ENCODE data around the gene PDCD1LG2. TPM values are rescaled to one million over a fixed set of nuclear protein-coding genes. Genes with fewer than 3 reads are reported as not detected.
"Not testable (repeated sequence)": the region's sequence is repeated elsewhere in the genome, so short reads cannot be mapped to it uniquely, and the experiment has no call there.

Gene PDCD1LG2
- polyA plus RNA-seq, 1 donor, result 0.13 TPM

DNA sequence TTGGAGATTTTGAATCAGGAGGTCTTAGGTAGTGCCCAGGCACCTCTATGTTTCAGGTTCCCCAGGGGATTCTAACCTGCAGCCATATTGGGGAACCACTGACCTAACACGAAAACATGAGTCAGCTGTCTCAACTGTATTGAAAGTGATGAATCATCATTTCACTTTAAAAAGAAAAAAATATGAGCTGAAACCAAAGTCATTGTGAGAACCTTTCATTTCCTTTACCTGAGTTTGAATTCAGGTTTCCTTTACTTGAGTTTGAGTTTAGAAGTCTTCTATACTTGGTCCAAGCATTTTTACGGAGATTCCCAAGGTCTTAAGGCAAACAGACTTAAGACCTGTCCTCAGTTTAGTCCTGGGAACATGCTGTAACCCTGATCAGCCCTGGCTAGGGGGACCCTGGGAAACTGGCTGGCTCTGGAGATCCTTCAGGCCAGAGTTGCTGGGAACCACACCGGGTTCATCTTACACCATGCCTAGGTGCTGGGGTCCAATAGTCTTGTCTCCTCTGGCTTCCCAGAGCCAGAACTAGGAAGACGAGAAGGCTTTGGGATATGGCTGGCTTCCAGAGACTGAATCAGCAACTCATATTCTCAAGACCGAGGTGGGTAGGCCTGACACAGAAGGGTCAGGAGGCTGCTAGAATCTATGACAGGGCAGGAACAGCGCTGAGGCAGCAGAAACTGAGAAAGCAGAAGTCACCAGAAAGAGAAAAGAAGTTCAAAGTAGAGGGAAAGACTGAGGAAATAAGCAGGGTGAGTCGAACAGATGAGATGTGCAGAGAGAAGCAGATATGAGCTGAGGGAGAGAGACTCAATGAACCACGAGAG is 16.4 kb upstream of the PDCD1LG2 start:
- DNase-seq, result no peak

DNA sequence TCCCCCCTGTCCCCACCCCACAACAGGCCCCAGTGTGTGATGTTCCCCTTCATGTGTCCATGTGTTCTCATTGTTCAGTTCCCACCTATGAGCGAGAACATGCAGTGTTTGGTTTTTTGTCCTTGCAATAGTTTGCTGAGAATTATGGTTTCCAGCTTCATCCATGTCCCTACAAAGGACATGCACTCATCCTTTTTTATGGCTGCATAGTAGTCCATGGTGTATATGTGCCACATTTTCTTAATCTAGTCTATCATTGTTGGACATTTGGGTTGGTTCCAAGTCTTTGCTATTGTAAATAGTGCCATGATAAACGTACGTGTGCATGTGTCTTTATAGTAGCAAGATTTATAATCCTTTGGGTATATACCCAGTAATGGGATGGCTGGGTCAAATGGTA is 15.6 kb upstream of the PDCD1LG2 start:
- not testable (repeated sequence) for DNase-seq

DNA sequence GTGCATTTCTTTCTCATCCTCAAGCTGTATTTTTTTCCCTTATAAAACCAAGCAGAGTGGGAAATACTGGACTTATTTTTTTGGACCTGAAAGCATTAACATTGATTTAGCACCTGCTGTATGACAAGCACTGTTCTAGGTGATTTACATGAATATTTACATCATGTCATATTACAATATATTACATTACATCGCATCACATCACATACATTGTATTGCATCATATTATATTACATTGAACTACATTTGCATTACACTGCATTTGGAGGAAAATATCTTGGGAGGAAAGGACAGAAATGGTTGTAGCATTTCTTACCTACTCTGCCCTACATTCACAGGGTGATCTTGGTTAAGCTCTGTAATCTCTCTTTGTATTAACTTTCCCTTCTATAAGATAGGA is 11.2 kb upstream of the PDCD1LG2 start:
- DNase-seq, result no peak

DNA sequence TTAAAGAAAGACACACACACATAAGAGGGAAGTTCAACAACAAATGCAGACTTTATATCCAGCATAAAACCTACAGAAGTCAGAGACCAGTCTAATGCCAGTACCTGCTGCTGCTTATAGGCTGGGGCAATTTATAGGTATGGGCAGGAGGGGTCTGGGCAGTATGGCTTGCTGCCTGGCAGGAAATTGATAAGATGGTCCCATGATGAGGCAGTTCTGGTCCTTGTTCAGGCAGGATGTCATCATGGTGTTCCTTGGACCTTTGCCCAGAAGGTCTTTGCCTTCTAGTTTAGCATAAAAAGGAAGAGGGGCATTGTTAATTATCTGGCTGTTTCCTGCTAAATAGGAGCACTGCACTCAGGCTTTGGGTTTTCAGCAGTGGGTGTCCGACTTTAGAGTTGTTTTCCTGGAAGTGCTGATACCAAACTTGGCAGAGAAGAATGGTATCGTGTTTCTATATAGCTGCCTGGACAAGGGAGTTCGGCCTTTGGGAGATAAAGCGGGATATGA is 10.4 kb upstream of the PDCD1LG2 start:
- peak; percentile 14 for DNase-seq

DNA sequence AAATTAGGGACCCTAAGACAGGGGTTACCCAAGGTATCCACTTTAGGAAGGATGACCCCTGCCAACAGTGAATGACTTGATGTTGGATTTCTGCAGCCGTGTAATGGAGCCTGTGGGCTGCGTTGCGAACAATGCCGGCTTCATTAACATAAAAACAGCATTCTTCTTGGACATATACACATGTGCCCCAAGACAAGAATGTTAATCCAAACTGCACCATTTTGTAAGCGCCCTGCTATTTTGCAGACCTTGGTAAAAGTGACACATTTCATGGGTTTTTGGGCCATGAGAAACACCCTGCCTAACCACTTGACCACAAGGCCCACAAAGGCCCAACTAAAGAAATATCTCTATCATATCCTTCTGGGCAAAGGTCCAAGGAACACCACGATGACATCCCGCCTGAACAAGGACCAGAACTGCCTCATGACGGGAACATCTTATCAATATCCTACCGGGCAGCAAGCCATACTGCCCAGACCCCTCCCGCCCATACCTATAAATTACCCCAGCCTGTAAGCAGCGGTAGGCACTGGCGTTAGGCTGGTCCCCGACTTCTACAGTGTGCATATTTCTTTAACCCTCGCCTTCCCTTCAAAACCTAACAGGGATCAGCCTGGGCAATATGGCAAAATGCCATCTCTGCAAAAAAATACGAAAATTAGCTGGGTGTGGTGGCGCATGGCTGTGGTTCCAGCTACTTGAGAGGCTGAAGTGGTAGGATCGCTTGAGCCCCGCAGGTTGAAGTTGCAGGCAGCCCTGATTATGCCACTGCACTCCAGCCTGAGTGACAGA is 9.7 kb upstream of the PDCD1LG2 start:
- DNase-seq, result no peak

DNA sequence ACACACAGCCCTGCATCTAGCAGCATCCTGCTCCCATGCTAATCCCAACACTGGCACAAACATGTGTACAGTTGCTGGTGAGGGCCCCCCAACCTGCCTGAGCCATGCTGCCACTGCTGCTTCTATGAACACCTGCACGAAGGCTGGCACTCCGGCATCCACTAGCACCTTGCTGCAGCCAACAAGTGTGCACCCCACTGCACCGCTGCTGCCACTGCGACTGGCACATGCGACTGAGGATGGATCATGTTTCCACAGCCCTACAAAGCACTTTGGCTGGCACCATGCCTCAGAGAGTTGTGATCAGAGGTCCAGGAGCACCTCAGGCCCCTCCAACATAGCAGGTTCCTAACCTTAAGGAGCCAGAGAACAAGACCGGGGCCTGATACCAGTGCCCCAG is 7.8 kb upstream of the PDCD1LG2 start:
- no peak for DNase-seq

DNA sequence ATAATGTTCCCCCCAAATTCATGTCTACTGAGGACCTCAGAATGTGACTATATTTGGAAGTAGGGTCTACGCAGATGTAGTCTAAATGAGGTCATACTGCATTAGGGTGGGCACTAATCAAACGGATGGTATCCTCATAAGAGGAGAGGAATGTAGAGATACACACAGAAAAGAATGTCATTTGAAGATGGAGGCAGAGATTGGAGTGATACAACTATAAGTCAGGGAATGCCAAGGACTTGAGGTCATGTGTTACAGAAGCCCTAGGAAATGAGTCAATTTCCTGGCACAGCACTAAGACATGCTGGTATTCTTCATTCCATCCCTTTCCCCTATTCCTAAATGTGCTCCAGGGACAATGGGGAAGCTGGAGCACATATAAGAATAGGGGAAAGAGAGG is 758 bp upstream of the PDCD1LG2 start:
- DNase-seq, result no peak

DNA sequence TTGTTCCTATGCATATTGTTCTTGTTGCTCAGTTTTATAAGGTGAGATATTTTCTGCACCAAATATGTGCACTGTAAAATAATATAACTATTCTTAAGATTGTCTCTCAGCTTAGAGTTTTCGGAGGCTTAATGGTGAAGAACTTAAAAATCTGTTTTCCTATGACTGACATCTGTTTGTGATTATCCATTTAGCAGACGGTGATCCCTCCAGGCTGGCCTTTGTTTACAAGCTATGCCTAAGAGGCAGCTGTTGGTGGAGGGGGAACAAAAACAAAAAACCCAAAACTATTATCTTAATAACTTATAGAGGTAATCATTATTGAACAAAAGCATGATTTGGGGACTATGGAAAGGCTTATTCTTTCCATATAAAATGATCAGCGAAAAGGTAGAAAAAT is 658 bp downstream of the PDCD1LG2 start:
- no peak for DNase-seq

DNA sequence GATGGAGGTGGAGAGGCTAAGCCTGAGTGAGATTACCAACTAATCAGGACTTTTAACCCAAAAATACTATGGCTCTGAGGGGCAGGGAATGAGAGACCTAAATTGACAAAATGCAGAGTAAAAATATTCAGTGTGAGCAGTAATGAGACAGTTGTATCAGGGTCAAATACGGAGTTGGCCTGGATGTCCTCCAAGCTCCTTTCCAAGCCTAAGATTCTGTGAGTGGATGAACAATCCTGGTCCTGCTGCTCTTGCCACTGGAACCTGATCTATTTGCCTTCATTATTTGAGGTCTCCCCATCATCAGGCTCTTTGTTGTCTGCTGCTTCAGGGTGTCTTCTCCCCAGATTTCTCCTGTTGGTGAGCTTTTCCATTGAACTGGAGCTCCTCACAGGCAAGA is 1.1 kb downstream of the PDCD1LG2 start:
- DNase-seq, result no peak

DNA sequence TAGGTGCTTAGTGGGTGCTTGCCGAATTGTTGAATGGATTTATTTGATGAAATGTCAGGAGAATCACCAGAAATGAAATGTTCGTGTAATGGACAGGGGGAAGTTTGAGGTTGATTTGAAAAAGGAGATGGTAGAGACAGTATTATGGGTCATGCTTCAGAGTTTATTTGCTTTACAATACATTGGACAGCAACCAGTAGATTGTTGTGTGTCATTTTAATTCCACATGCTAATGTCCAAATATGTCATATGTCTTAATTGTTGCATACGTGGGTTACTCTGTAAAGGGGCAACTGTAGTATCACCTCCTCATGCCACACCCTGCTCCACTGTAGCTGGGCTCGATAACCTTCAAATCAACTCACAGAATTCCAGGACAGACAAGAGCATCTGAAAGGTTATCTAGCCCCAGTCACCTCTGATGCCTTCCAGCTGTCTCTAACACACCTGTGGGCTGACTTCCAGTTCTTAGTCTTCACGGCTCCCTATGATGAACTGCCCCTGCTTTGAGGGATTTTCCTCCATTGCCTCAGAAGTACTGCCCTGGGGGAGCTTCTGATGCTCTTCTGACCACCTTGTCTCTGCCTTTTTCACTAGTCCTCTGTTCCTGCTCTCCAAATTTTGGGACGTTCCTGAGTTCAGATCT is 1.7 kb downstream of the PDCD1LG2 start:
- no peak for DNase-seq

DNA sequence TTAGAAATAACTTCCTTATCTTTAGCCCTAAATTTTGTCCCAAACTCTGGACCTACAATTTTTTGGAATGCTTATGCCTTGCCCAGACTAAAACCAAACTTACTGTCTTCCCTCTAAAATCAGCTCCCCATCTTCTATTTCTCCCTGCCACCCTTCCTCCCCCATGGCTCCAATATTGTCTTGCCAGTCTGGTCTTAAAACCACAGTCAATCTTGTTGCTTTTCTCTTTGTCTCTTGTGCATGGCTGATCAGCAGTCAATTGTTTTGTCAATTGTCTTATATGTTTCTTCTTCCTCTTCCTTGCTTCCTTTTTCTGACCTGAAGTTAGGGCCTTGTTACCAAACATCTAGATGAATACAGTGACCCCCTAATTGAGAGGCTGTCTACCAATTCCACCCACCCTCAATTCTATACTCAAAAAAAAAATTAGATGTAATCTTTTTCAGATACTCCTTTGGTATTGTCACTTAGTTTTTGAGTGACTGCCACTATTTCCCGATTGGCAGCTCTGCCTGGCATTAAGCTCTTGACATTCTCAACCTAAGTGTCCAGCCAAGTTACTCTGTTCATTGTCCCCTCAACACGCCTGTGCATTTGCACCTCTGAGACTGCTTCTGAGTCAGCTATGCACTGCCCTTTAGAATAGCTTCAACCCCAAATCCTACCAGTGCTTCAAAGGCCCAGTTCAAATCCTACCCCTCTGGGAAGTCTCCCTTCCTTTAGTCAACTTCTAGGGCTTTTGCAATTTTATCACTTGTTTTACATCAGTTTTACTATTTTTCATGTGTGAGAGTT is 2.5 kb downstream of the PDCD1LG2 start:
- no peak for DNase-seq

DNA sequence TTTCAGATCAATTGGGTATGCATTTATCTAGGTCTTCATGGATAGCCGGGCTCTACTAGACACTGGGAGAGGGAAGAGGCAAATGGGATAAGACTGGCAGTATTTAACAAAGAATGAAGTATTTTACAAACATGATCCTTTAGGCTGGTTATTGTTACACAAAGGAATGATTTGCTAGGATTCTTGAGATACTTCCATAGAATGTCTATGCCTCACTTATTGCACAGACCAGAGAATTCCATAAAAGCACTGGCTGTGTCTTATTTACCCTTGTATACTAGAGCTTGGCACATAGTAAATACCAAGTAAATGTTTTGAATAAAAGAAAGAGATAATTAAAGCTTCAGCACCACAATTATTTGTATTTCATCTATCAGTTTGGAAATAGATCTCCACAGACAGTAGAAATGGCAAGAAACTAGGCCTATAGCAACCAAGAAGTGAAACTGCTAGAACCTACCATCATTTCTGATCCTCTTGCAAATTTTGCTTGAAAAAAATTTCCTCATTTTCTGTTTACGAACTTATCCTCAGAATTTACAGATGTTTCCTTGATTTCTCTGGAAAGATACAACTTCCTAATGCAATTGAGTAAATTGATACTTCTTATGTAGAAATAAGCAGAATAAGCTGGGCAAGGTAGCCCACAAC is 3.8 kb downstream of the PDCD1LG2 start:
- no peak for DNase-seq

DNA sequence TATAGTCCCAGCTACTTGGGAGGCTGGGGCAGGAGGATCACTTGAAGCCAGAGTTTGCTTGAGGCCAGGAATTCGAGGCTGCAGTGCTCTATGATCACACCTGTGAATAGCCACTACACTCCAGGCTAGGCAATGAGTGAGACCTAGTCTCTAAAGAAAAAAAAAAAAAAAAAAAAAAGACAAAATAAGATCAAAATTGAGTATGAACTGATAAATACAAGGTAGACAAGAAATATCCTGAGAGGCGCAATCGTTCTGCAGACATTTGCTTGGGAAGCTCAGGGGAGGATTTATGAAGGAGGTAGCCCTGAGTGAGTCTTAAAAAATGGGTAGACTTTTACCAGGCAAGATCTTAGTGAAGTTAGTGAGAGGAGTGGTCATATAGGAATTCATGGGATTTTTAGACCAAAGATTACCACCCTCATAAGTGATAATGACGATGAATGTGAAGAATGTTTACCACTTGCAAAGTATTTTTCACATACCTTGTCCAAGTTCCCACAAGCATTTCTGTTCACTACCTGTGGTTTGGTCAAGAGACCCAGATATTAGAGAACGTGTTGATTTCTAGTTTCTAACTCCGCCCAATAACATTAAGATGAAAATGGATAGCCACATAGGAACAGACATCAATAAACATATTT is 4.4 kb downstream of the PDCD1LG2 start:
- no peak for DNase-seq

DNA sequence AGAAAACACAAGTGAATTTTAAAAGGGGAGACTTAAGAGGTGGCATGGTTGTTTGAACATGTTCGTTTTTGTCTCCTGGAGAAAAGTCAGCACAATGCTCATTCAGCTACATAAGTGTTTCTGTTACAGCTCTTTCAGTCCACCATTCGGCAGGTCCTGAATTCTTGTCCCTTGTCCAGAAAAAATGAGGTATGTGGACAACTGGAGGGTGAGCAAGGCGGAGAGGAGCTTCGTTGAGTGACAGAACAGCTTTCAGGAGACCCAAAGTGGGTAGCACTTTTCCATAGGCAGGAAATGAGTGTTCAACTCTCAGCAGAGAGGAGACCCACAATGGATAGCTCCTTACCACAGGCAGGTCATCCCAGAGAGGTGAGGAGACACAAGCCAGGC is 4.9 kb downstream of the PDCD1LG2 start:
- DNase-seq, result no peak

DNA sequence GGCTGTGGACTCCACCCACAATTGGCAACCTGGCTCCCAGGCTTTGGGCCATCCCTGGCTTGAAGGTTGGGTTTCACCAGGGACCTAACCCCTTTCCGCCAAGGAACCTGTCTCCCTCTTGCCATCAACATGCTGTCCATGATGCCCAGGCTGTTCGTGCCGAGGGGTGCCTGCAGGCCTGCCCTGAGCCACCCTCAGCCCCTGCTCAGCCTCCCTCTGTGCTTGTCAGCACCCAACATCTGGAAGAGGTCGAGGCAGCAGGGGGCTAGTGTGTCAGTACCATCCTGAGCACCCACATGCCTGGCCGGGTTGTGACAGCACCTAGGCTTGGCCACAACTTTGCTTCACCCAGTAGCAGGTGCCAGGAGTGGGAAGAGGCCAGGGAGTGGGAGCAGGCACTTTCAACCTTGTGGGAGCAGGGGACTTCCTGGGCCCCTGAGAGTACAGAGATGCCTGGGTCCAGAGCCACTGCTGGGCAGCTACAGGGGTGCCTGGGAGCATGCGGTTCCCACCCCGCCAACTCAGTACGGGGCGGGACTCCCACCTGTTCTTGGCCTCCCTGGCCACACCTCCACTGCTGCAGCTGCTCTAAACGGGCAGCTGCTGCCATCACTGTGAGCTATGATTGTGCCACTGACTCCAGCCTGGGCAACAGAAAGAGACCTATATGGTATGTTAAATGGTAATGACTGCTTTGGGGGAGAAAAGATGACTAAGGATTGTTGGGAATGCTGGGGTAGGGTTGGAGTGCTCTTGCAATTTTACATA is 6.3 kb downstream of the PDCD1LG2 start:
- DNase-seq, result no peak

DNA sequence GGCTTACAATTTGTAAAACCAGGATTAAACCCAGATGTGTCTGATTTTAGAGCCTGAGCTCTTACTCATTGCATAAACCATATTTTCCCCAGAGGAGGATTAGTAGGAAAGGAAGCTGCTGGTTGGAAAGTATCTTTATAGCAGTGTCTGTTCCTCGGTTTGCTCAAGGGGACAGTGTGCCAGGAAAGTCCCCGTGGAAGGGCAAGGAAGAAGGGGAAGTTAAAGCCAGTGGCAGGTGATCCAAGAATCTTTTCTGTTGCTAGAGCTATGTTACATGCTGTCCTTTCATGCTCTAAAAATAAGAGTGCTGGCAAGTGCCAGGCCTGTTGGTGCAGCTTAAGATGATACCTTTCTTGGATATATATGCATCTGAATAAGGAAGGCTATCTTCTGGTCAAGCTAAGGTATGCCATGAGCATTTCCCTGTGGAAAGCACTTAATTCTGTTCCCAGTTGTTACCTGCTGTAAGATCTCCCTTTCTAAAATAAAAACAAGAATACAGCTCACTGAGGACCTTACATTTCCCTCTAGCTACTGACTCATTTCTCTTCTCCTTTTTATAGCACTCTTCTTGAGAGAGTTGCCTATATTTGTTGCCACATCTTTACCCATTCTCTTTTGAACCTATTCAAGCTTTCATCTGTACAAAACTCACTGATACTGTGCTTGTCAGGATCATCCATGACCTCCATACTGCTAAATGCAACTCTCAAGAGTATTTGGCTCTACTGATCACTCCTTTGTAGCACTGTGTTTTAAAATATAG is 8.0 kb downstream of the PDCD1LG2 start:
- no peak for DNase-seq

DNA sequence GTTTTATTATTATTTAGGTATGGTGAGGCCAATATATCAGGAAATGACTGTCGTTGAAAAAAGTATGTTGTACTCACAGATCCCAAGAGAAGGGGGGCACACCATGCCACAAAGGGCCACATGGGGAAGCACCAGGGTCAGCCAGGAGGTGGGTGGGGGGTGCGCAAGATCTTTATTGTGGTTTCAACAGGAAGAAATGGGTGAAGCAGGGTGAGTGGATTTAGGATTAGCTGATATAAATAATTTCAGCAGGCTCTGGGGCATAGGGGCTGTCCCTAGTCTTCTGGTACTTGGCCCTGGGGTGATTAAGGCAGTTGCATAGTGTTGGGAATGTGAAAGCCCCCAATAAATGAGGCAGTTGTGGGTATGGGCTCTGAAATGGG is 8.6 kb downstream of the PDCD1LG2 start:
- no peak for DNase-seq

DNA sequence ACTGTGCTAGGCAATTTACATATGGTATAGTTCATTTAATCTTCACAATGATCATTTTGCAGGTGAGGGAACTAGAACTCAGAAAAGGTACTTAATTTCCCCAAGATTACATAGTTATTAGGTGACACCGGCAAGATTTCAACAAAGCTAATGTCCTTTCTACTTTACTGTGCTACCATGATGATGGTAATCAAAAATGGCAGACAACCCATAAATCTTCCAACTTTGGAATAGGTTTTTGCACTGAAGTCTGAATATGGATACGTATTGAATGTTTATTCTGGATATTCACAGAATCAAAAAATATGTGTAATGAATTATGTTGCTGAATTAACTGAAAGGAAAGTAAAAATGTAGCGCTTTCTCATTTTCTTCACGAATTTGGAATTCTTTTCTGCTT is 13.8 kb downstream of the PDCD1LG2 start:
- DNase-seq, result no peak

DNA sequence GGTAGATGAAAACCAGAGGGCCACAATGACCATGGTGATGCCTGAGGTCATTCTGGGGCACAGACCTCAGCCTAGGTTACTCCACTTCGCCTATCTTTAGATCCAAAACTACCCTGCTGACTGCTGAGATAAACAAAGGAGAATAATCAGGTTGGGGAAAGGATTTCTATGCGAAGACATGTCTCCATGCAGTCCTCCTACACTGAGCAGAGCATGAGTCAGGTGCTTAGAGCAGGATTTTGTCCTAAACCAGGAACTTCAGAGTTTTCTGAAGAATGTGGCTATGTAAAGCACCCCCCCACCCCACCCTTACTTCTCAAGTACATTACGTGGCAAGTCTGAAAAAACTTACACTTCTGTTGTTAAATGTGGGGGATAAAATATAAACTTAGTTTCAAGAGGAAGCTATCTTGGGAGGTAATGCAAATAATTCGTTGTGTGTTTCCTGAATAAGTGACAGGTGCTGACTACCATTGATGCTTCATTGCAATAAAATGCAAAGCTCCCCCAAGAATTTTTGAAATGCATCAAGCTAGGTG is 19.4 kb downstream of the PDCD1LG2 start:
- DNase-seq, result no peak
